Gastroesophageal sphincter (tissue), 3 donors: ENCODE data around the gene COQ3.

Source experiments
- EP300 ChIP-seq: sonication (generic); formaldehyde crosslinking; IDR thresholded peaks from one replicate; pipeline ENCODE4 v1.6.1; 2017; ENCODE audit warnings: antibody characterized with exemption, mild to moderate bottlenecking
- POLR2A ChIP-seq, 2 donors: fragments of 450-650 bp; IDR thresholded peaks; one replicate each; pipeline ENCODE4 v1.6.1; 2017; ENCODE audit warnings: antibody characterized with exemption in 2 of 2, mild to moderate bottlenecking in 2 of 2, moderate library complexity in 1 of 2
- TF ChIP-seq, protein P1 (sequence below), 4 experiments: fragments of 200-600 bp in 2 of 4; fragments of 450-650 bp in 2 of 4; sonication (generic) in 1 of 4; IDR thresholded peaks; one replicate each; pipeline ENCODE4 v1.5.1; 2017 to 2019; ENCODE audit warnings: antibody characterized with exemption in 4 of 4, mild to moderate bottlenecking in 2 of 4, moderate library complexity in 2 of 4

DNA sequence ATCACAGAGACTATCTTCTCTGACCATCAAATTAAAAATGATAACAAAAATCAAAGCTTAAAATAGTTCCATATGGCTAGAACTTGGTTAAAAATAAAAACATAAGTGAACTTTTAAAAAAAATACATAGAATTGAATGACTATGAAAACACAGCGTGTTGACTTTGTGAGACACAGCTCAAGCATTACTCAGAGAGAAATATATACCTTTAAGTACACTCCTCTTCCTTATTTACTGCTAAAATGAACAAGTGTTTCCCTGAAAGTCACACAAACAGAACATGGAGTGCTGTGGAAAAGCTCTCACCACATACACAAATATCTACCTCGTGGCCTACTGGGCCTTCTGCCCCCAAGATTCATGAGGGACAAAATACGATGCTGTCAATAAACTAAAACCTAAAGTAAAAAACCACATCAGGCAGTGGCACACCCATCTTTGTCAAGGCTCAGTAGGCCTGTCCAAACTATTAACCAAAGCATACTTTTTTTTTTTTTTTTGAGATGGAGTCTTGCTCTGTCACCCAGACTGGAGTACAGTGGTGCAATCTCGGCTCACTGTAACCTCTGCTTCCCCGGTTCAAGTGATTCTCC lies 52.0 kb downstream of the COQ3 start:
- TF ChIP-seq, protein P1, sequence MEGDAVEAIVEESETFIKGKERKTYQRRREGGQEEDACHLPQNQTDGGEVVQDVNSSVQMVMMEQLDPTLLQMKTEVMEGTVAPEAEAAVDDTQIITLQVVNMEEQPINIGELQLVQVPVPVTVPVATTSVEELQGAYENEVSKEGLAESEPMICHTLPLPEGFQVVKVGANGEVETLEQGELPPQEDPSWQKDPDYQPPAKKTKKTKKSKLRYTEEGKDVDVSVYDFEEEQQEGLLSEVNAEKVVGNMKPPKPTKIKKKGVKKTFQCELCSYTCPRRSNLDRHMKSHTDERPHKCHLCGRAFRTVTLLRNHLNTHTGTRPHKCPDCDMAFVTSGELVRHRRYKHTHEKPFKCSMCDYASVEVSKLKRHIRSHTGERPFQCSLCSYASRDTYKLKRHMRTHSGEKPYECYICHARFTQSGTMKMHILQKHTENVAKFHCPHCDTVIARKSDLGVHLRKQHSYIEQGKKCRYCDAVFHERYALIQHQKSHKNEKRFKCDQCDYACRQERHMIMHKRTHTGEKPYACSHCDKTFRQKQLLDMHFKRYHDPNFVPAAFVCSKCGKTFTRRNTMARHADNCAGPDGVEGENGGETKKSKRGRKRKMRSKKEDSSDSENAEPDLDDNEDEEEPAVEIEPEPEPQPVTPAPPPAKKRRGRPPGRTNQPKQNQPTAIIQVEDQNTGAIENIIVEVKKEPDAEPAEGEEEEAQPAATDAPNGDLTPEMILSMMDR (IDR thresholded peaks at IDR 0.05): no peak
- TF ChIP-seq POLR2A (IDR thresholded peaks at IDR 0.05): no peak
- no peak for TF ChIP-seq EP300
